Measurements from ENCODE around the gene DPYSL5. TPM values are rescaled to one million over a fixed set of nuclear protein-coding genes. Genes with fewer than 3 reads are reported as not detected.

Gene DPYSL5
- total and polyA plus RNA-seq, 12 donors: 0.34 to 1.6 (median 0.82) TPM; not detected in 4

DNA sequence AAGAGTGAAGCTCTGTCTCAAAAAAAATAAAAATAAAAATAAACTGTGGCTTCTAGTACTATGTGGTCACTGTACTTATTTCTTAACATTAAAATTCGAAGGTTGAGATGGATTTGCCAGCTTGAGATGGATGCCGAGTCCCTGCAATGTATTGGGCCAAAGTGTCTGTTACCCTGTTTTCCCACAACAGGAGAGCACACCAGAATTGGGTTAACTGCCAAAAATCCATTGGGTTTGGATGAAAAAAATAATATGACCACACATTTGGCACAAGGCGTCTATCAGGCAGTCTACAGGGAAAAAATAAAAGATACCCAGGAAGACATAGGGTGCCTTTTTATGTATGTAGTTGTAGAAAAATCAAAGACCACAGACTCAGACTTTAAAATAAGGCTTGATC, 103.3 kb downstream of the DPYSL5 start:
- Histone ChIP-seq H3K27ac (no peak overlapping the region), H3K36me3 (replicated peaks in 1 of 2) (no peaks in the 10 kb centered on the region), H3K9me3 (replicated peaks in 1 of 3) (no peaks in the 10 kb centered on the region), H3K4me3 (no peak overlapping the region), H3K27me3 (peaks cover 18% of the 10 kb centered on the region), H3K4me1 (replicated peaks in 1 of 2) (no peaks in the 10 kb centered on the region)
- intact Hi-C loops (cut with DNase I): no loop called here
- no peak for DNase-seq
- WGBS, 4 donors: 79 to 85% (median 81%) methylated on average over 3 of the region's 3 CpGs
- TF ChIP-seq, protein P1, sequence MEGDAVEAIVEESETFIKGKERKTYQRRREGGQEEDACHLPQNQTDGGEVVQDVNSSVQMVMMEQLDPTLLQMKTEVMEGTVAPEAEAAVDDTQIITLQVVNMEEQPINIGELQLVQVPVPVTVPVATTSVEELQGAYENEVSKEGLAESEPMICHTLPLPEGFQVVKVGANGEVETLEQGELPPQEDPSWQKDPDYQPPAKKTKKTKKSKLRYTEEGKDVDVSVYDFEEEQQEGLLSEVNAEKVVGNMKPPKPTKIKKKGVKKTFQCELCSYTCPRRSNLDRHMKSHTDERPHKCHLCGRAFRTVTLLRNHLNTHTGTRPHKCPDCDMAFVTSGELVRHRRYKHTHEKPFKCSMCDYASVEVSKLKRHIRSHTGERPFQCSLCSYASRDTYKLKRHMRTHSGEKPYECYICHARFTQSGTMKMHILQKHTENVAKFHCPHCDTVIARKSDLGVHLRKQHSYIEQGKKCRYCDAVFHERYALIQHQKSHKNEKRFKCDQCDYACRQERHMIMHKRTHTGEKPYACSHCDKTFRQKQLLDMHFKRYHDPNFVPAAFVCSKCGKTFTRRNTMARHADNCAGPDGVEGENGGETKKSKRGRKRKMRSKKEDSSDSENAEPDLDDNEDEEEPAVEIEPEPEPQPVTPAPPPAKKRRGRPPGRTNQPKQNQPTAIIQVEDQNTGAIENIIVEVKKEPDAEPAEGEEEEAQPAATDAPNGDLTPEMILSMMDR (IDR thresholded peaks at IDR 0.05): no peak
- no peak for TF ChIP-seq POLR2A (IDR thresholded peaks at IDR 0.05)

DNA sequence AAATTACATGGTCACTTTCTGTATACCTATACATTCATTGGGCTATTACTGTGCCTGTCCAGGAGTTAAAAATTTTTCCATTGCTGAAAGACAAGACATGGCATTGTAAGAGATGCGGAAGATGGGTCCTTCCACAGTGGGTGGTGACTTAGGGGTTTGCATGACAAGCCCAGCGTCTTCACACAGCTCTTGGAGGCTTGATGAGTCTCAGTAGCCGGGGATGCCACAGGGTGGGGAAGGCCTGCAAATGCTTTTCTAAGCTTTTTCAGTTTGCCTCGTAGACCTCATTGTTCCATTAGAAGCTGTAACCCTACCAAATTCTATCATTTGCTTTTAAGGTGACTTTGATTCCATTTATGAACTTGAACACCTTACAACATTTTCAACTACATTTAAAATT, 104.4 kb downstream of the DPYSL5 start:
- H3K9me3 ChIP-seq (replicated peaks in 1 of 3): no peaks in the 10 kb centered on the region
- intact Hi-C loops (cut with DNase I): no loop called here

DNA sequence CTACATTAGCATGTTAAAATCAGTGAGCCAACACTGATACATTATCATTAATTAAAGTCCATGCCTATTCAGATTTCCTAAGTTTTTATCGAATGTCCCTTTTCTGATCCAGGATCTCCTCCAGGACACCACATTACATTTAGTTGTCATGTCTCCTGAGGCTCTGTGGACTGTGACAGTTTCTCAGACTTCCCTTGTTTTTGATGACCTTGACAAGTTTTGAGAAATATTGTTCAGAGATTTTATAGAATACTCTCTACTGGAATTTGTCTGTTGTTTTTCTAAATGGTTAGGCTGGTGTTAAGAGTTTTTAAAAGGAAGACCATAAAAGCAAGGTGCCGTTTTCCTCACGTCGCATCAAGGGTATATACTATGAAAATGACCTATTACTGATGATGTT, 106.2 kb downstream of the DPYSL5 start:
- Histone ChIP-seq H3K9me3 (replicated peaks in 1 of 3) (no peaks in the 10 kb centered on the region), H3K27ac (no peak overlapping the region), H3K4me3 (no peak overlapping the region), H3K27me3 (peaks cover 18% of the 10 kb centered on the region), H3K36me3 (replicated peaks in 1 of 2) (no peaks in the 10 kb centered on the region), H3K4me1 (replicated peaks in 1 of 2) (no peaks in the 10 kb centered on the region)
- no peak for DNase-seq
- TF ChIP-seq, protein P1 (IDR thresholded peaks at IDR 0.05): no peak
- WGBS, 4 donors: 89 to 91% (median 89%) methylated on average over 4 of the region's 4 CpGs
- intact Hi-C loops (cut with DNase I): no loop called here

More for the DNA sequence above, 104.4 kb downstream of the DPYSL5 start:
- TF ChIP-seq, protein P1 (IDR thresholded peaks at IDR 0.05): no peak
- no peak for TF ChIP-seq POLR2A (IDR thresholded peaks at IDR 0.05)
- H3K4me3 ChIP-seq: no peak overlapping the region
- H3K27ac ChIP-seq: no peak overlapping the region
- no peak for DNase-seq
- WGBS, 4 donors: 51 to 81% (median 76%) methylated on average over 4 of the region's 4 CpGs
- no peaks in the 10 kb centered on the region for H3K4me1 ChIP-seq (replicated peaks in 1 of 2)
- H3K36me3 ChIP-seq (replicated peaks in 1 of 2): no peaks in the 10 kb centered on the region
- peaks cover 18% of the 10 kb centered on the region for H3K27me3 ChIP-seq

DNA sequence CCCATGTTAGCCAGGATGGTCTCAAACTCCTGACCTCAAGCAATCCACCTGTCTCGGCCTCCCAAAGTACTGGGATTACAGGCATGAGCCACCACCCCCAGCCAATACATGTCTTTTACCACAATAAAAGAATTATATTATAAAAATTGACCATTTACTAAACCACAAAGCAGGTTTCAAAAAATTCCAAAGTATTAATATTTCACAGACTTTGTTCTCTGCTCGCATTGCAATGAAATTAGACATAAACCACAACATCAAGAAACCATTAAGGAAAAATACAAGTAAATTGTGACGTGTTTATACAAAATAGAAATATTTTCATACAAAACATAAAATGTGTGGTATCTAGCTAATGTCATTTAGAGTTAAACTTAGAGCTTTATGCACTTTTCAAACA, 109.1 kb downstream of the DPYSL5 start:
- Histone ChIP-seq H3K36me3 (replicated peaks in 1 of 2) (no peaks in the 10 kb centered on the region), H3K27me3 (peaks cover 24% of the 10 kb centered on the region), H3K27ac (no peak overlapping the region), H3K9me3 (replicated peaks in 1 of 3) (no peaks in the 10 kb centered on the region), H3K4me3 (no peak overlapping the region), H3K4me1 (replicated peaks in 1 of 2) (no peaks in the 10 kb centered on the region)
- TF ChIP-seq POLR2A (IDR thresholded peaks at IDR 0.05): no peak
- TF ChIP-seq, protein P1 (IDR thresholded peaks at IDR 0.05): no peak
- WGBS, 4 donors: 52 to 80% (median 69%) methylated on average over 3 of the region's 3 CpGs
- DNase-seq: no peak
- intact Hi-C loops (cut with DNase I): no loop called here

Data from adrenal gland (tissue), 12 donors.